GM23248 (cell line): Measurements from ENCODE around the gene ST6GAL2.

ENCODE experiments used
- EZH2 ChIP-seq: fragments of 200-600 bp; sonication (generic); IDR thresholded peaks from 2 replicates; pipeline ENCODE4 v1.6.1; 2018; ENCODE audit warnings: antibody characterized with exemption, mild to moderate bottlenecking; ENCODE audit not compliant: insufficient read depth, poor library complexity, severe bottlenecking
- EZH2phosphoT487 ChIP-seq: fragments of 200-600 bp; sonication (generic); IDR thresholded peaks from 2 replicates; pipeline ENCODE4 v1.6.1; 2018; ENCODE audit warnings: antibody characterized with exemption, moderate library complexity, mild to moderate bottlenecking, low read depth; ENCODE audit not compliant: insufficient read depth

- TF ChIP-seq EZH2 (no peak), EZH2phosphoT487 (no peak)
These were observed 42.7 kb downstream of the ST6GAL2 start for GRCh38 chr2:106843001-106843909.
